Neural crest cell (in vitro differentiated cells): Measurements from ENCODE around the gene ATP13A1. TPM values are rescaled to one million over a fixed set of nuclear protein-coding genes. Genes with fewer than 3 reads are reported as not detected.

Experiments
- DNase-seq: peaks from one replicate; pipeline ENCODE4 v3.0.0; 2021; ENCODE audit warnings: low read depth, mixed read lengths, low spot score
- H3K27ac Mint-ChIP-seq: one replicate; pipeline ENCODE4 v1.8.0; 2021; ENCODE audit warnings: mild to moderate bottlenecking, mixed read lengths; ENCODE audit not compliant: unreplicated experiment
- H3K27me3 Mint-ChIP-seq: 2 replicates; pipeline ENCODE4 v1.8.0; 2021; ENCODE audit warnings: low read depth, mild to moderate bottlenecking, mixed read lengths
- H3K36me3 Mint-ChIP-seq: 2 replicates; pipeline ENCODE4 v1.8.0; 2021; ENCODE audit warnings: low read depth, mild to moderate bottlenecking, mixed read lengths
- H3K4me1 Mint-ChIP-seq: 2 replicates; pipeline ENCODE4 v1.8.0; 2021; ENCODE audit warnings: mixed read lengths
- H3K4me3 Mint-ChIP-seq: one replicate; pipeline ENCODE4 v1.8.0; 2021; ENCODE audit warnings: mild to moderate bottlenecking, mixed read lengths
- H3K9me3 Mint-ChIP-seq: 2 replicates; pipeline ENCODE4 v1.8.0; 2021; ENCODE audit warnings: mixed read lengths
- total RNA-seq: library from RNA; stranded (reverse); gene quantifications from 2 replicates; pipeline ENCODE4 v1.2.1, GENCODE V29; 2021
- TF ChIP-seq, protein P1 (sequence below): fragments of 200-600 bp; sonication (generic); conservative IDR thresholded peaks from 2 replicates; pipeline ENCODE4 v1.5.0; 2021; ENCODE audit warnings: antibody characterized with exemption, mild to moderate bottlenecking

The ATP13A1 gene
- total RNA-seq, 1 donor from 2014 or later: 75.1 TPM

DNA sequence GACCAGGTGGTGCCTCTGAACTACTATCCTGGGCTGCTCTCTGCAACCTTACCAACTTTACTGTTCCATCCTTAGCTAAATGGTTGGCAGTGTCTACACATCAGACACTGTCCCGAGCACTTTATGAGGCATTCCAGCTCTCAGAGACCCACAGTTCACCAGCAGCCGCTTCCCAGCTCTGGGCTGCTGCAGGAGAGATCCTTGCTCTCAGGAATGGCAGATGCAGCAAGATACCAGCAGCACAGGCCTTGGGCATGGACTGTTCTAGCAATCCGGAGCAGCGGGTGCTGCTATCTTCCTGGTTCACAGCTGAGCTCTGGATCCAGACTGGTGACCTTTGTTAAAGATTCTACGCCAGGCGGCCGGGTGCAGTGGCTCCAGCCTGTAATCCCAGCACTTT lies 32.1 kb downstream of the ATP13A1 start:
- peaks cover 13% of the 10 kb centered on the region for H3K36me3 Mint-ChIP-seq
- peaks cover 18% of the 10 kb centered on the region for H3K4me1 Mint-ChIP-seq
- DNase-seq: no peak
- H3K4me3 Mint-ChIP-seq: peak overlapping the region; percentile 70
- no peak overlapping the region for H3K27ac Mint-ChIP-seq
- no peaks in the 10 kb centered on the region for H3K27me3 Mint-ChIP-seq
- TF ChIP-seq, protein P1, sequence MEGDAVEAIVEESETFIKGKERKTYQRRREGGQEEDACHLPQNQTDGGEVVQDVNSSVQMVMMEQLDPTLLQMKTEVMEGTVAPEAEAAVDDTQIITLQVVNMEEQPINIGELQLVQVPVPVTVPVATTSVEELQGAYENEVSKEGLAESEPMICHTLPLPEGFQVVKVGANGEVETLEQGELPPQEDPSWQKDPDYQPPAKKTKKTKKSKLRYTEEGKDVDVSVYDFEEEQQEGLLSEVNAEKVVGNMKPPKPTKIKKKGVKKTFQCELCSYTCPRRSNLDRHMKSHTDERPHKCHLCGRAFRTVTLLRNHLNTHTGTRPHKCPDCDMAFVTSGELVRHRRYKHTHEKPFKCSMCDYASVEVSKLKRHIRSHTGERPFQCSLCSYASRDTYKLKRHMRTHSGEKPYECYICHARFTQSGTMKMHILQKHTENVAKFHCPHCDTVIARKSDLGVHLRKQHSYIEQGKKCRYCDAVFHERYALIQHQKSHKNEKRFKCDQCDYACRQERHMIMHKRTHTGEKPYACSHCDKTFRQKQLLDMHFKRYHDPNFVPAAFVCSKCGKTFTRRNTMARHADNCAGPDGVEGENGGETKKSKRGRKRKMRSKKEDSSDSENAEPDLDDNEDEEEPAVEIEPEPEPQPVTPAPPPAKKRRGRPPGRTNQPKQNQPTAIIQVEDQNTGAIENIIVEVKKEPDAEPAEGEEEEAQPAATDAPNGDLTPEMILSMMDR: no peak
- H3K9me3 Mint-ChIP-seq: no peaks in the 10 kb centered on the region

DNA sequence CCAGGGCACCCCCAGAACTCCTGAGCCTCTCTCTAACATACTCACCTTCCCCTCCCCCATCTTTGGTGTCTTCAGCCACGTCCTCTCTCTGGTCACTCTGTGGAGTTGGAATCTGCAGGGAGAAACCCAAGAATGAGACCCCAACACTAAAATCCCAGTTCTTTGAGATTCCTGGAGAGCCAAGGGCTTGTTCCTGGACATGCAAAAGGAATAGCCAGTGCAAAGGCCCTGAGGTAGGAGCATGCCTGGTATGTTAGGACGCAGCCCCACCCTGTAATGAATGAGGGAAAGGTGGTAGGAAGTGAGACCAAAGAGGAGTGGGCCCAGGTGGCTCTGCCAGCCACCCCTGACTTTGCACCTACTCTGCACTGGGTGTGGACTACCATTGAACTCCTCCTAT lies 33.0 kb downstream of the ATP13A1 start:
- Mint-ChIP-seq H3K27me3 (no peaks in the 10 kb centered on the region), H3K9me3 (no peaks in the 10 kb centered on the region), H3K27ac (no peak overlapping the region), H3K36me3 (peaks cover 15% of the 10 kb centered on the region), H3K4me1 (peaks cover 22% of the 10 kb centered on the region), H3K4me3 (peak overlapping the region; percentile 70)
- TF ChIP-seq, protein P1: no peak
- DNase-seq: no peak

DNA sequence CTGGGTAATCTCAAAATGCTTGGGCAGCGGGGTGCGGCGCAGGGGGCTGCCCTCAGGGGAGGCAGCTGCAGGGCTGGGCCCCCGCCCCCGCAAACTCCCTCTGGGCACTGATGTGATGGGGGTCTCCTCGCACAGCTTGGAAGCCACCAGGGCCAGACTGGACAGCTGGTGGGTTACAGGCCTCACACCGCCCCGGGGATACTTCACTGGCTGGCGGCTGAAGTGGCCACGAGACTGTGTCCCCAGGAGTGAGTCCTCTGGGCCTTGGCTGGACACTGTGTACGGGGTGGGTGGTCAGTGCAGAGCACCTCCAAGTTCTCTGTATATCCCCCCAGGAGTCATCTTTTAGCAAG lies 33.4 kb downstream of the ATP13A1 start:
- TF ChIP-seq, protein P1: no peak
- H3K4me3 Mint-ChIP-seq: peak overlapping the region; percentile 70
- H3K27ac Mint-ChIP-seq: no peak overlapping the region
- peaks cover 22% of the 10 kb centered on the region for H3K4me1 Mint-ChIP-seq
- no peak for DNase-seq
- H3K9me3 Mint-ChIP-seq: no peaks in the 10 kb centered on the region
- peaks cover 15% of the 10 kb centered on the region for H3K36me3 Mint-ChIP-seq
- no peaks in the 10 kb centered on the region for H3K27me3 Mint-ChIP-seq

DNA sequence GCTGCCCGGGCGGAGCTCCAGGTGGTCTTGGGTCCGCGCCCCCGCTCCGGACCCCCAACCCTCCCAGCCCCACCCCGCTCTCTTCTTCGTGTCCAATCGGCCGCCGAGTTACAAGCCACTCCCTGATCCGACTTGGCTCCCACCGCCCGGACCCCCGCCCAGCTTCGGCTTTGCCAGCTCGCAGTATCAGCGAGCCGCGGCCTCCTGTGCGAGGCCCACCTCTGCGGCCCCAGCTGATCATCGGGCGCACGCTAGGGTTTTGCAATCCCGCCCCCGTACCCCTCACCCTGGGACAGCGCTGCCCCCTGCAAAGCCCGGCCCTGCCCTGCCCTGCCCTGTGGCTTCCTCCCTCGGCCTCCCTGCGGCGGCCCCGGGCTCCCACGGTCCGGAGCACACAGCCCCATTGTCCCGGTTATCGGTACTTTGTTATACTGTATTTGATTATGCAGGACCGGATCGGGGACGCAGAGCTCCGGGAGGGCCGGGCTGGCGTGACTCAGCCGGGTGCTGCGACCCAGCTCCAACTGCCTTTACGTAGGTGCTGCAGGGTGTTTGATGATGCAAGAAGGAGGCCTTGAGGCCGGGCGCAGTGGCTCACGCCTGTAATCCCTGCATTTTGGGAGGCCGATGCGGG lies 34.9 kb downstream of the ATP13A1 start:
- Mint-ChIP-seq H3K27me3 (no peaks in the 10 kb centered on the region), H3K27ac (peak overlapping the region; percentile 97), H3K4me1 (peaks cover 22% of the 10 kb centered on the region), H3K4me3 (peak overlapping the region; percentile 86), H3K36me3 (peaks cover 10% of the 10 kb centered on the region), H3K9me3 (no peaks in the 10 kb centered on the region)
- TF ChIP-seq, protein P1: no peak
- DNase-seq: peak; percentile 70

DNA sequence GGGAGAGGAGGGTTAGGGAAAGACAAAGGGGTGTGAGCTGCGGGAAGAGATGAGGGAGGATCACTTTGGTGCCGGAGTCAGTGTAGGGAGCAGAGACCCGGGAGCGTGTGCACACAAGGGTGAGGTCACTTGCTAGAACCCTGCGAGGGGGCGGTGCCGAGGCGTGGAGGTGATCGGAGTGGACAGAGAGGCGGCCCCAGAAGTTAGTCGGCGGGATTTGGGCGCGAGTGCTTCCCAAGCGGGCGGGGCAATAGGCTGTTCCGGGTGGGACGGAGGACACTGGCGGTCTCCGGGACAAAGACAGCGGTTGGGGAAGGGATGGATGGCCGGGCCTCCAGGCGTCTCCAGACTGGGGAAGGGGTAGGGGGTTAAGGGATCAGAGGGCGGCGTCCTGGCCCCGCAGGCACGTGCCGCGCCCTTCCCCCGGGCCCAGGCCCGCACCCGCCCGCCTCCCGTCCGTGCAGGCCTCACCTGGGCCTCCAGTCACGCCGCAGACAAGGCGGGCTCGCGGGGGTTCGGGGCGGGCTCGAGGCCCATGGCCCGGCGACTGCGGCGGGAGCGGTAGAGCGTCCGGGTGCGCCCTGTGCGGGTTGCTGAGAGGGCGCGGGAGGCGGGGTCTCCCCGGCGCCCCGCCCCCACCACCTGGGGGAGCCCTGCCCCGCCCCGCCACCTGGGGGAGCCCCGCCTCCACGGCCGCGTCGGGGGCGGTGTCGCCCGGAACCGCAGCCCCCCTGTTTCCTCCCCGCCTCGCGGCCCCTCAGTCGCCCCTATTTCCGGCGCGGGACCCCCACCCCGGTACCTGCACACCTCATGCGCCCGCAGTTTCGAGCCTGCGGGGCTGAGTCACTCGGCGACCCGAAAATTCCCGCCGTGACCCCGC lies 35.6 kb downstream of the ATP13A1 start, which contains the start of gene LPAR2:
Gene LPAR2, minus strand, starts transcription at position 600 of the 880 bp plus-strand sequence. CDS start 945 bp downstream, outside the sequence.
- H3K4me3 Mint-ChIP-seq: peak within 1 kb of the TSS; percentile 94
- peaks cover 6% of the 10 kb centered on the region for H3K36me3 Mint-ChIP-seq

More for the DNA sequence above, 35.6 kb downstream of the ATP13A1 start, which contains the start of gene LPAR2:
- peaks cover 22% of the 10 kb centered on the region for H3K4me1 Mint-ChIP-seq
- no peaks in the 10 kb centered on the region for H3K27me3 Mint-ChIP-seq
- no peaks in the 10 kb centered on the region for H3K9me3 Mint-ChIP-seq
- H3K27ac Mint-ChIP-seq: peak within 1 kb of the TSS; percentile 97
- peak; percentile 43 for DNase-seq
- TF ChIP-seq, protein P1: peak; percentile 34
